HL-60 (cell line): ENCODE results near the gene PAFAH1B2.

ENCODE experiments used
- DNase-seq, 2 experiments: peaks; one replicate each; pipeline ENCODE4 v3.0.0-alpha.2; 2010 to 2020; ENCODE audit warnings: low read depth in 1 of 2, low spot score in 1 of 2
- H3K27ac ChIP-seq: fragments of 250-450 bp; sonication (Bioruptor Pico); replicated peaks from 2 replicates; pipeline ENCODE4 v1.5.1; 2020; ENCODE audit warnings: mild to moderate bottlenecking, moderate library complexity
- H3K27me3 ChIP-seq: fragments of 250-450 bp; sonication (Bioruptor Pico); 2 replicates; pipeline ENCODE4 v1.5.1; 2021; ENCODE audit warnings: mild to moderate bottlenecking, moderate library complexity; ENCODE audit not compliant: insufficient read depth, poor library complexity, severe bottlenecking
- H3K4me3 ChIP-seq: replicated peaks from 2 replicates; pipeline ENCODE4 v1.5.1; 2011; ENCODE audit warnings: mild to moderate bottlenecking, control low read depth, low read length; ENCODE audit not compliant: insufficient read depth
- GABPA ChIP-seq: IDR thresholded peaks from 2 replicates; pipeline ENCODE4 v1.6.1; 2012; ENCODE audit warnings: low read depth
- POLR2AphosphoS5 ChIP-seq: IDR thresholded peaks from 2 replicates; pipeline ENCODE4 v1.6.1; 2012; ENCODE audit warnings: low read depth
- SPI1 ChIP-seq: IDR thresholded peaks from 2 replicates; pipeline ENCODE4 v1.6.1; 2012; ENCODE audit warnings: low read depth, mild to moderate bottlenecking, borderline replicate concordance
- TF ChIP-seq, protein P1 (sequence below): IDR thresholded peaks from 2 replicates; pipeline ENCODE4 v1.6.1; 2012; ENCODE audit warnings: low read depth; ENCODE audit not compliant: insufficient replicate concordance
- TF ChIP-seq, protein P2 (sequence below): IDR thresholded peaks from one replicate; pipeline ENCODE4 v1.5.1; 2011; ENCODE audit warnings: low read length, control low read depth, inconsistent platforms; ENCODE audit not compliant: insufficient read depth

PAFAH1B2 gene

DNA sequence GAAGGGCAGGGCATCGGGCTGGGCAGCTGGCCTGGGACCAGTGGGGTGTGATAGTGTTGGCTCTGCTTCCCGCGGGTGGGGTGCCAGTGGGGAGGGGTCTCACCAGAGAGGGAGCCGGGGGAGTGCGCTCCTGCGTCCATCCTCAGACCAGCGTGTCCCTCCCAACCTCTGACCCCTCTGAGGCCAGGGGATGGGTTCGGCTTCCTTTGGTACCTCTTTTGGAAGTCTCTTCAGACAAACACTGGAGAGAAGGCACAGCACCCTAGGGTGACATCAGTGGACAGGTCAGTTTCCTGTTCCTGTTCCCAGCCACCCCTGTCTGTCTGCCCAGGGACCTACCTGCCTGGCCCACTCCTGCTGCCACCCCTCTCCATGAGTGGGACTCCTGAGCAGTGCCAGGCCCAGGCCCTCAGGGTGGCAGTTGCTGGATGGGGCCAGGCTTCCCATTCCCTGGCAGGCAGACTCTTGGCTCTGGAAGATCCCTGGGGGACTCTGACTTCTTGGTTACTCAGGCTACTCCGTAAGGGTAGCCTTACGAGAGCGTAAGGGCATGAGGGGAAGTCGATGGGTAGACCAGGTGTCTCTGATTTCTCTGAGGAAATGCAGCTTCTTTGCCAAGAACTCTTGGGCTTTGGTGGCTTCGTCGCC lies 57.7 kb downstream of the PAFAH1B2 start:
- Histone ChIP-seq H3K27ac (no peak overlapping the region), H3K27me3 (no peaks in the 10 kb centered on the region), H3K4me3 (no peak overlapping the region)
- TF ChIP-seq, protein P1, sequence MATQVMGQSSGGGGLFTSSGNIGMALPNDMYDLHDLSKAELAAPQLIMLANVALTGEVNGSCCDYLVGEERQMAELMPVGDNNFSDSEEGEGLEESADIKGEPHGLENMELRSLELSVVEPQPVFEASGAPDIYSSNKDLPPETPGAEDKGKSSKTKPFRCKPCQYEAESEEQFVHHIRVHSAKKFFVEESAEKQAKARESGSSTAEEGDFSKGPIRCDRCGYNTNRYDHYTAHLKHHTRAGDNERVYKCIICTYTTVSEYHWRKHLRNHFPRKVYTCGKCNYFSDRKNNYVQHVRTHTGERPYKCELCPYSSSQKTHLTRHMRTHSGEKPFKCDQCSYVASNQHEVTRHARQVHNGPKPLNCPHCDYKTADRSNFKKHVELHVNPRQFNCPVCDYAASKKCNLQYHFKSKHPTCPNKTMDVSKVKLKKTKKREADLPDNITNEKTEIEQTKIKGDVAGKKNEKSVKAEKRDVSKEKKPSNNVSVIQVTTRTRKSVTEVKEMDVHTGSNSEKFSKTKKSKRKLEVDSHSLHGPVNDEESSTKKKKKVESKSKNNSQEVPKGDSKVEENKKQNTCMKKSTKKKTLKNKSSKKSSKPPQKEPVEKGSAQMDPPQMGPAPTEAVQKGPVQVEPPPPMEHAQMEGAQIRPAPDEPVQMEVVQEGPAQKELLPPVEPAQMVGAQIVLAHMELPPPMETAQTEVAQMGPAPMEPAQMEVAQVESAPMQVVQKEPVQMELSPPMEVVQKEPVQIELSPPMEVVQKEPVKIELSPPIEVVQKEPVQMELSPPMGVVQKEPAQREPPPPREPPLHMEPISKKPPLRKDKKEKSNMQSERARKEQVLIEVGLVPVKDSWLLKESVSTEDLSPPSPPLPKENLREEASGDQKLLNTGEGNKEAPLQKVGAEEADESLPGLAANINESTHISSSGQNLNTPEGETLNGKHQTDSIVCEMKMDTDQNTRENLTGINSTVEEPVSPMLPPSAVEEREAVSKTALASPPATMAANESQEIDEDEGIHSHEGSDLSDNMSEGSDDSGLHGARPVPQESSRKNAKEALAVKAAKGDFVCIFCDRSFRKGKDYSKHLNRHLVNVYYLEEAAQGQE, result no peak
- TF ChIP-seq GABPA, result no peak
- TF ChIP-seq, protein P2, sequence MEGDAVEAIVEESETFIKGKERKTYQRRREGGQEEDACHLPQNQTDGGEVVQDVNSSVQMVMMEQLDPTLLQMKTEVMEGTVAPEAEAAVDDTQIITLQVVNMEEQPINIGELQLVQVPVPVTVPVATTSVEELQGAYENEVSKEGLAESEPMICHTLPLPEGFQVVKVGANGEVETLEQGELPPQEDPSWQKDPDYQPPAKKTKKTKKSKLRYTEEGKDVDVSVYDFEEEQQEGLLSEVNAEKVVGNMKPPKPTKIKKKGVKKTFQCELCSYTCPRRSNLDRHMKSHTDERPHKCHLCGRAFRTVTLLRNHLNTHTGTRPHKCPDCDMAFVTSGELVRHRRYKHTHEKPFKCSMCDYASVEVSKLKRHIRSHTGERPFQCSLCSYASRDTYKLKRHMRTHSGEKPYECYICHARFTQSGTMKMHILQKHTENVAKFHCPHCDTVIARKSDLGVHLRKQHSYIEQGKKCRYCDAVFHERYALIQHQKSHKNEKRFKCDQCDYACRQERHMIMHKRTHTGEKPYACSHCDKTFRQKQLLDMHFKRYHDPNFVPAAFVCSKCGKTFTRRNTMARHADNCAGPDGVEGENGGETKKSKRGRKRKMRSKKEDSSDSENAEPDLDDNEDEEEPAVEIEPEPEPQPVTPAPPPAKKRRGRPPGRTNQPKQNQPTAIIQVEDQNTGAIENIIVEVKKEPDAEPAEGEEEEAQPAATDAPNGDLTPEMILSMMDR, result no peak
- TF ChIP-seq POLR2AphosphoS5, result no peak
- no peak for TF ChIP-seq SPI1
- no peak for DNase-seq

DNA sequence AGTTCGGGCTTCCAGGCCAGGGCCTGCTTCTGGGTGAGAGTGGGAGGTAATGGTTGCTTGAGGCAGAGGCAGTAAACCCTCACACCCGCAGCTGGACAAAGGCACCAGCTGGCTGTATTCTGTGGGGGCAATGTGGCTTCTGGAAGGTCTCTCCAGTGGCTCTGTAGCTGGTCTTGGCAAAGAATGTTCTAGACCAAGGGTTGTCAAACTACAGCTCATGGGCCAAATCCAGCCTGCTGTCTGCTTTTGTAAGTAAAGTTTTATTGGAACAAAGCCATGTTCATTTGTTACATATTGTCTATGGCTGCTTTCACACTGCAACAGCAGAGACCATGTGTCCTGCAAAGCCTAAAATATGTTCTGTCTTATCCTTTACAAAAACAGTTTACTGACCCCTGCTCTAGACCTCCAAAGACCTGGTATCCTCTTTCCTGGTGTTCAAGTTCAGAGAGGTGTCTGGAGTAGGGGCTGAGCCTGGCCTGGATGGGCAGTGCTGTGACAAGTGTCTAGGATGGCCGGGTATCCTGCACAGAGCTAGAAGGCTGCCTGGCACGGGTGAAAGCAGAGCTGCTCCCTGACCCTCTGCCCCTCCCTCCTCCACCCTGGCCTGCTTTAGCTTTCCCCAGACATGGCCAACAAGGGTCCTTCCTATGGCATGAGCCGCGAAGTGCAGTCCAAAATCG lies 58.4 kb downstream of the PAFAH1B2 start:
- H3K27ac ChIP-seq, result no peak overlapping the region
- no peak for DNase-seq
- no peaks in the 10 kb centered on the region for H3K27me3 ChIP-seq
- no peak for TF ChIP-seq POLR2AphosphoS5
- TF ChIP-seq, protein P1, result no peak
- no peak for TF ChIP-seq SPI1
- TF ChIP-seq, protein P2, result no peak
- no peak for TF ChIP-seq GABPA
- no peak overlapping the region for H3K4me3 ChIP-seq

DNA sequence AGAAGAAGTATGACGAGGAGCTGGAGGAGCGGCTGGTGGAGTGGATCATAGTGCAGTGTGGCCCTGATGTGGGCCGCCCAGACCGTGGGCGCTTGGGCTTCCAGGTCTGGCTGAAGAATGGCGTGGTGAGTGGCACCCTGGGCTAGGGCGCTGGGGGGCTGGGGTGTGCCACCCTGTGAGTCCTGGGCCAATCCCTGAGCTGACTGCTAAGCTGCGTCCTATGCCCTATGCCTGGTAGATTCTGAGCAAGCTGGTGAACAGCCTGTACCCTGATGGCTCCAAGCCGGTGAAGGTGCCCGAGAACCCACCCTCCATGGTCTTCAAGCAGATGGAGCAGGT lies 59.0 kb downstream of the PAFAH1B2 start:
- H3K27ac ChIP-seq, result no peak overlapping the region
- no peaks in the 10 kb centered on the region for H3K27me3 ChIP-seq
- no peak for DNase-seq
- TF ChIP-seq POLR2AphosphoS5 (no peak), SPI1 (no peak), GABPA (no peak)
- TF ChIP-seq, protein P1, result no peak
- TF ChIP-seq, protein P2, result no peak
- no peak overlapping the region for H3K4me3 ChIP-seq
